Measurements from ENCODE around the gene CANX.

Gene CANX

GRCh38 chr5:179759581-179760551 is 61.1 kb downstream of the CANX start:
- H3K4me3 ChIP-seq (ENCODE audit: low read length) = no peak overlapping the region

GRCh38 chr5:179762079-179762780 is 63.5 kb downstream of the CANX start:
- no peak for TF ChIP-seq ZNF274 (IDR thresholded peaks at IDR 0.05; ENCODE audit: low read depth, low read length)
- no peak overlapping the region for H3K4me3 ChIP-seq (ENCODE audit: low read length)

More at GRCh38 chr5:179759581-179760551, 61.1 kb downstream of the CANX start:
- TF ChIP-seq ZNF274 (IDR thresholded peaks at IDR 0.05; ENCODE audit: low read depth, low read length) = no peak

- no peak for TF ChIP-seq ZNF274 (IDR thresholded peaks at IDR 0.05; ENCODE audit: low read depth, low read length)
- H3K4me3 ChIP-seq (ENCODE audit: low read length) = no peak overlapping the region
These were observed 64.0 kb downstream of the CANX start for GRCh38 chr5:179762781-179763176.

GRCh38 chr5:179763215-179763945 is 64.6 kb downstream of the CANX start:
- no peak for TF ChIP-seq ZNF274 (IDR thresholded peaks at IDR 0.05; ENCODE audit: low read depth, low read length)
- H3K4me3 ChIP-seq (ENCODE audit: low read length) = no peak overlapping the region

GRCh38 chr5:179764056-179764455 is 65.3 kb downstream of the CANX start:
- TF ChIP-seq ZNF274 (IDR thresholded peaks at IDR 0.05; ENCODE audit: low read depth, low read length) = no peak
- H3K4me3 ChIP-seq (ENCODE audit: low read length) = no peak overlapping the region

GRCh38 chr5:179765400-179765799 is 66.6 kb downstream of the CANX start:
- TF ChIP-seq ZNF274 (IDR thresholded peaks at IDR 0.05; ENCODE audit: low read depth, low read length) = no peak
- no peak overlapping the region for H3K4me3 ChIP-seq (ENCODE audit: low read length)

GRCh38 chr5:179766021-179766725 is 67.4 kb downstream of the CANX start:
- no peak overlapping the region for H3K4me3 ChIP-seq (ENCODE audit: low read length)
- TF ChIP-seq ZNF274 (IDR thresholded peaks at IDR 0.05; ENCODE audit: low read depth, low read length) = no peak

GRCh38 chr5:179766726-179767455 is 68.1 kb downstream of the CANX start:
- no peak overlapping the region for H3K4me3 ChIP-seq (ENCODE audit: low read length)
- no peak for TF ChIP-seq ZNF274 (IDR thresholded peaks at IDR 0.05; ENCODE audit: low read depth, low read length)

- TF ChIP-seq ZNF274 (IDR thresholded peaks at IDR 0.05; ENCODE audit: low read depth, low read length) = no peak
- no peak overlapping the region for H3K4me3 ChIP-seq (ENCODE audit: low read length)
These were observed 68.8 kb downstream of the CANX start for GRCh38 chr5:179767496-179768100.

- TF ChIP-seq ZNF274 (IDR thresholded peaks at IDR 0.05; ENCODE audit: low read depth, low read length) = no peak
- no peak overlapping the region for H3K4me3 ChIP-seq (ENCODE audit: low read length)
These were observed 69.7 kb downstream of the CANX start for GRCh38 chr5:179768326-179769085.

GRCh38 chr5:179769271-179769670 is 70.5 kb downstream of the CANX start:
- no peak overlapping the region for H3K4me3 ChIP-seq (ENCODE audit: low read length)
- TF ChIP-seq ZNF274 (IDR thresholded peaks at IDR 0.05; ENCODE audit: low read depth, low read length) = no peak

- TF ChIP-seq ZNF274 (IDR thresholded peaks at IDR 0.05; ENCODE audit: low read depth, low read length) = no peak
These were observed 71.0 kb downstream of the CANX start for GRCh38 chr5:179769796-179770195.

More at GRCh38 chr5:179769796-179770195, 71.0 kb downstream of the CANX start:
- H3K4me3 ChIP-seq (ENCODE audit: low read length) = no peak overlapping the region

Measured in GM08714 (cell line).